Thyroid gland (tissue), 4 donors: ENCODE results near the gene NIFK. TPM values are rescaled to one million over a fixed set of nuclear protein-coding genes. Genes with fewer than 3 reads are reported as not detected.

Source experiments
- DNase-seq, 2 donors: peaks; one replicate each; pipeline ENCODE4 v3.0.0-alpha.2; 2019
- H3K27ac ChIP-seq, 3 donors: fragments of 200-600 bp; sonication (generic); 1 replicate in 2 of 3; 2 replicates in 1 of 3; pipeline ENCODE4 v1.5.1; 2016 to 2019; ENCODE audit warnings: mild to moderate bottlenecking in 1 of 3, moderate library complexity in 1 of 3
- H3K27me3 ChIP-seq: fragments of 200-600 bp; sonication (generic); one replicate; pipeline ENCODE4 v1.5.1; 2019
- H3K36me3 ChIP-seq, 2 donors: fragments of 200-600 bp; sonication (generic); one replicate each; pipeline ENCODE4 v1.5.1; 2016 to 2019
- H3K4me1 ChIP-seq, 2 donors: fragments of 200-600 bp; sonication (generic); one replicate each; pipeline ENCODE4 v1.5.1; 2017 to 2019
- H3K4me3 ChIP-seq, 3 donors: fragments of 200-600 bp; sonication (generic); replicated peaks in 1 of 3; 1 replicate in 2 of 3; 2 replicates in 1 of 3; pipeline ENCODE4 v1.5.1; 2016; ENCODE audit warnings: mild to moderate bottlenecking in 1 of 3
- H3K9me3 ChIP-seq: fragments of 200-600 bp; sonication (generic); one replicate; pipeline ENCODE4 v1.5.1; 2017
- CTCF ChIP-seq, 6 experiments: fragments of 200-600 bp in 3 of 6; fragments of 450-650 bp in 3 of 6; sonication (generic) in 3 of 6; IDR thresholded peaks; one replicate each; pipeline ENCODE4 v1.5.1; 2016 to 2019; ENCODE audit warnings: antibody characterized with exemption in 6 of 6, mild to moderate bottlenecking in 2 of 6, inconsistent platforms in 1 of 6, moderate library complexity in 1 of 6
- POLR2A ChIP-seq, 2 donors: fragments of 450-650 bp; IDR thresholded peaks; one replicate each; pipeline ENCODE4 v1.6.1; 2017; ENCODE audit warnings: antibody characterized with exemption in 2 of 2, mild to moderate bottlenecking in 2 of 2, moderate library complexity in 1 of 2
- WGBS, 2 donors: methylation state at CpG; one replicate each; pipeline ENCODE4 v1.1.5; 2017; 5-methylcytosine and 5-hydroxymethylcytosine counted together
- intact Hi-C: fragments of 100-400 bp; cut with DNase I; formaldehyde crosslinking; loops from one replicate; pipeline ENCODE4 v1.15.1; 2023
- total RNA-seq, 4 donors: library from RNA; depleted of rRNA; stranded (reverse); fragments of >200 nt; gene quantifications; one replicate each; pipeline ENCODE4 v1.2.3, GENCODE V29; 2016

Gene NIFK
- total RNA-seq, 4 donors from 2014 or later, result 19.1 to 72.2 (median 35.4) TPM

DNA sequence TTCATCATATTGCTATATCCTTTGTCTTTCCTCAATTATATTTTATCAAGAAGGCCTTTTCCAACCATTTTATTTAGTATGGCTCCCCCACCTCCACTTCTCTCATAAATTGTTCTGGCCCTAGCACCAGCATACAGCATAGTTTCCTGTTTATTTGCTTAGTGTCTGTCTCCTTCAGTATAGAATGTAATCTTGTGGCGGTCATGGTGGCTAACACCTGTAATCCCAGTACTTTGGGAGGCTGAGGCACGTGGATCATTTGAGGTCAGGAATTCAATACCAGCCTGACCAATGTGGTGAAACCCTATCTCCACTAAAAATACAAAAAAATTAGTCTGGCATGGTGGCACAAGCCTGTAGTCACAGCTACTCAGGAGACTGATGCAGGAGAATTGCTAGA, 47.9 kb downstream of the NIFK start:
- Histone ChIP-seq H3K4me1 (no peaks in the 10 kb centered on the region), H3K36me3 (no peaks in the 10 kb centered on the region), H3K27ac (no peak overlapping the region), H3K27me3 (no peaks in the 10 kb centered on the region), H3K4me3 (no peak overlapping the region), H3K9me3 (no peaks in the 10 kb centered on the region)
- DNase-seq, result no peak
- intact Hi-C loops, result no loop called here
- no peak for TF ChIP-seq POLR2A (IDR thresholded peaks at IDR 0.05)
- no peak for TF ChIP-seq CTCF (IDR thresholded peaks at IDR 0.05)
- 89 to 96% methylated on average over 2 of the region's 2 CpGs for WGBS, 2 donors

- no peaks in the 10 kb centered on the region for H3K4me1 ChIP-seq
- no peak overlapping the region for H3K4me3 ChIP-seq
- H3K27ac ChIP-seq, result no peak overlapping the region
- intact Hi-C loops, result no loop called here
- no peaks in the 10 kb centered on the region for H3K36me3 ChIP-seq
- no peaks in the 10 kb centered on the region for H3K27me3 ChIP-seq
- DNase-seq, result no peak
- TF ChIP-seq POLR2A (IDR thresholded peaks at IDR 0.05) (no peak), CTCF (IDR thresholded peaks at IDR 0.05) (no peak)
- no peaks in the 10 kb centered on the region for H3K9me3 ChIP-seq
- whole genome bisulfite sequencing, 2 donors, result 93 to 96% methylated on average over 2 of the region's 2 CpGs
These were observed 49.8 kb downstream of the NIFK start for GRCh38 chr2:121686902-121687301.

DNA sequence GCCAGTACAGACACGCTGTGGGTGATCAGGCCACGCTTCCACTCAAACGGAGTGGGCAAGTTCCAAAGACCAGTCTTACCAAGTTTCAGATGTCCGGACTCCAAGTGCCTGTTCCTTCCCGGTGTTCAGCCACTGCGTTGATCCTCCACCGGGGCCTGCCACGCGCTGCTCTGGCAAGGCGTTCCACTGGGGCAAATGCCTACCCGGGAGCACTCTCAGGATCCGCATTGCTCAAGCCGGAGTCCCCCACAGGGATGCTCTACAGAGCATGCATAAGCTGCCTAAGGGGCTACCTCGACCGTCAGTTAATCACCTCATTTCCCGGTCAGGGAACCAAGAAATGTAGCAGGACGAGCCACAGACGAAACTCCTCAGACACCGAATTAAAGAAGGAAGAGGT, 50.5 kb downstream of the NIFK start:
- Histone ChIP-seq H3K9me3 (no peaks in the 10 kb centered on the region), H3K36me3 (no peaks in the 10 kb centered on the region), H3K4me3 (no peak overlapping the region), H3K27ac (no peak overlapping the region), H3K27me3 (no peaks in the 10 kb centered on the region), H3K4me1 (no peaks in the 10 kb centered on the region)
- TF ChIP-seq POLR2A (IDR thresholded peaks at IDR 0.05), result no peak
- no peak for TF ChIP-seq CTCF (IDR thresholded peaks at IDR 0.05)
- DNase-seq, result no peak
- intact Hi-C loops, result no loop called here
- WGBS, 2 donors, result 82 to 91% methylated on average over 19 of the region's 19 CpGs

DNA sequence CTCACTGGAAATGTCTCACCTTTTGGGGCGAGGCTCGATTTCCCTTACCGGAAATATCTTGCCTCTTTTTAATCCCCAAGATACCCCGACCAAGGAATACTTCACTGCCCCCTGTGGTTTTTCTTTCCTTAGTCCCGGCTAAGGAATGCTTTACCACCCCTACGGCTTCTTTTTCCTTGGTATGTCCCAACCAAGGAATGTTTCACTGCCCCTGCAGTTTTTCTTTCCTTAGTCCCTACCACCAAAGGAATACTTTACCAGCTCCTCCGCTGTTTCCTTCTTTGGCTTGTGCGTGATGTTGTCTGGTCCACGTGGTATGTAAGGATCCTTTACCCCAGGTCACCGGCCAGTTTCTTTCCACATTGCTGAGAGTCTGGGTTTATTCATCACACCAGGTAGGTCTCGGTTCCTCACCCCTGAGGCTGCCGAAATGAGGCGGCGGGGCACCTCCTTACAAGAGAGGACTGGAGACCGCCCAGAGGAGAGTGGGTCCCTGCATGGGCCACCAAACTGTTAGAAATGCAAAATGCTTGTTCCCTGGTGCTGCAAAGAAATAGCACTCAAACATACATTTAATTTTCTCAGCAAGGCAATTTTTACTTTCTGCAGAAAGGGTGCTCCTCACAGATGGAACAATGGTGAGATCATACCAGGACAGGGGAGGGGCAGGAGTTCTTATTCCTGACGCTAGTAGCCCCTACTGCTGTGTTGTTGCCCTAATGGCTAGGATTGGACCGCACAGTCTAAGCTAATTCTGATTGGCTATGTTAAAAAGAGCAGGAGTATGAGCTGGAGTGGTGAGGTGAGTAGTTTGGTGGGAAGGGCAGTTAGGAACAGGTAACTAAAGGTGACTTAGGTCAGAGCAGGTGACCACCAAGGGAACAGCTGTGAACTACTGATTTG, 54.0 kb downstream of the NIFK start:
- H3K27me3 ChIP-seq, result no peaks in the 10 kb centered on the region
- intact Hi-C loops, result no loop called here
- no peak for DNase-seq
- no peak overlapping the region for H3K4me3 ChIP-seq
- H3K36me3 ChIP-seq, result no peaks in the 10 kb centered on the region
- WGBS, 2 donors, result 85 to 94% methylated on average over 17 of the region's 17 CpGs
- no peak overlapping the region for H3K27ac ChIP-seq
- H3K9me3 ChIP-seq, result no peaks in the 10 kb centered on the region
- TF ChIP-seq CTCF (IDR thresholded peaks at IDR 0.05) (no peak), POLR2A (IDR thresholded peaks at IDR 0.05) (no peak)
- no peaks in the 10 kb centered on the region for H3K4me1 ChIP-seq

- intact Hi-C loops, result no loop called here
- Histone ChIP-seq H3K4me1 (no peaks in the 10 kb centered on the region), H3K27ac (no peak overlapping the region), H3K36me3 (no peaks in the 10 kb centered on the region), H3K27me3 (no peaks in the 10 kb centered on the region), H3K4me3 (no peak overlapping the region), H3K9me3 (no peaks in the 10 kb centered on the region)
- TF ChIP-seq POLR2A (IDR thresholded peaks at IDR 0.05), result no peak
- TF ChIP-seq CTCF (IDR thresholded peaks at IDR 0.05), result no peak
- DNase-seq, result no peak
These were observed 58.8 kb downstream of the NIFK start for GRCh38 chr2:121677855-121678254.
